Placental epithelial cell (primary cell): ENCODE data around the gene ST8SIA4. TPM values are rescaled to one million over a fixed set of nuclear protein-coding genes. Genes with fewer than 3 reads are reported as not detected.

Experiments
- small RNA-seq: library from RNA; depleted of rRNA; stranded (forward); fragments of <200 nt; gene quantifications from one replicate; pipeline ENCODE3, GENCODE V24; 2012
- total RNA-seq: library from RNA; depleted of rRNA; stranded (reverse); fragments of >200 nt; gene quantifications from 2 replicates; pipeline ENCODE4 v1.2.3, GENCODE V29; 2012

ST8SIA4 gene
- 7.5 TPM in 2 replicates for total RNA-seq

DNA sequence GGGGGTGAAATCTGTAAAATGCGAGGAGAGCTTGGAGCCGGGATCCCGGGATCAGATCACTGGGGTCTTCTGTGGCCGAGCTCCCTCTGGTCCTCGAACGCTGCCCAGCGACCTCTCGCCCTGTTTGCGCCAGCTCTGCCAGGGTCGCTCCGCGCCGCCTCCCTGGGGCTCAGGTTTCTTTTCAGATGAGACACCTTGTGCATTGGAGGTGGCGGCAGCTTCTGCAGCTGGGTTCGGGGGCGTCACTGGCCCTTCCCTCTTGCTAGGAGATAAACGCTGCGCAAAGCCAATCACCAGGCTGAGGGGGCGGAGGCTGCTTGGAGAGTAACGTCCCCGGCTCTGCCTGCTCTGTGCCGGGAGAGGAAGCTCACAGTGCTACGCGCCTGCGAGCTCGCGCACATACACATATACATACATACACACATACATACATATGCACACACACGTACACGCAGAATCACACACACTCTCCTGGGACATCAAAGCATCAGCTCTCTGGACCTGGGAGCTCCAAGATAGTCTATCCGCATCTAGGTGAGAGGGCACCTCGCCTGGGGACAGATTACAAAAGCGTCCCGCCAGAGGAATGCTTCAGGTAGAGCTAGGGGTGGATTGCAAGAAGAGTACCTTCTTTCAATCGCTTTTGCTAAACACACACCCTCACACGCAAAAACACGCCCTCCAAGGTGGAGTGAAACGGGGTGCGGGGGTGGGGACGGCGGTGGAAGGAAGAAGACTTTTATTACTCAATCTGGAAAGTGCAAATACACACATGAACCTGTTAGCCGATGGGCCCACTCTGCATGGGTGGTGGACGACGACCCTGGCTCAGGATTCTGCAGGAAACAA lies at the start of gene ST8SIA4:
ST8SIA4 (minus strand) TSS at position 244 of the 849 bp plus-strand sequence. CDS start 327 bp downstream, outside the sequence.

Small RNA genes lying within 50 kb of the gene (small RNA-seq; reads per million reads assigned to genes)
- gene MIR548P: not detected
